CD8-positive, alpha-beta memory T cell (primary cell): Measurements from ENCODE around the gene GALNS. TPM values are rescaled to one million over a fixed set of nuclear protein-coding genes. Genes with fewer than 3 reads are reported as not detected.

ENCODE experiments used
- CTCF ChIA-PET: fragments of 350-600 bp; sonication (Branson Sonifier 250); formaldehyde crosslinking; loops from one replicate; lab custom pipeline; 2021; ENCODE audit warnings: antibody characterized with exemption; lab: Charles Lee
- POLR2A ChIA-PET: fragments of 350-600 bp; sonication (Branson Sonifier 250); formaldehyde crosslinking; loops from one replicate; lab custom pipeline; 2021; ENCODE audit warnings: antibody characterized with exemption; lab: Charles Lee
- DNase-seq, 5 donors: peaks; one replicate each; pipeline versions ENCODE4 v3.0.0 to v3.0.0-alpha.2; 2020 to 2022; ENCODE audit warnings: mixed read lengths in 1 of 5
- H3K27ac ChIP-seq: one replicate; pipeline ENCODE4 v1.7.0; 2013; ENCODE audit warnings: low read depth, mild to moderate bottlenecking, low read length, moderate library complexity
- H3K27me3 ChIP-seq: 2 replicates; pipeline ENCODE4 v1.7.0; 2013; ENCODE audit warnings: low read length, mild to moderate bottlenecking; ENCODE audit not compliant: insufficient read depth, poor library complexity, severe bottlenecking
- H3K36me3 ChIP-seq: 2 replicates; pipeline ENCODE4 v1.7.0; 2013; ENCODE audit warnings: mild to moderate bottlenecking, low read length, moderate library complexity; ENCODE audit not compliant: insufficient read depth
- H3K4me1 ChIP-seq: 2 replicates; pipeline ENCODE4 v1.7.0; 2013; ENCODE audit warnings: mild to moderate bottlenecking, low read length, moderate library complexity; ENCODE audit not compliant: insufficient read depth
- H3K4me3 ChIP-seq: 2 replicates; pipeline ENCODE4 v1.7.0; 2013; ENCODE audit warnings: mild to moderate bottlenecking, low read length
- H3K9me3 ChIP-seq: 2 replicates; pipeline ENCODE4 v1.7.0; 2013; ENCODE audit warnings: mild to moderate bottlenecking, low read length
- H3K27ac Mint-ChIP-seq, 8 donors: one replicate each; pipeline ENCODE4 v1.8.0; 2020 to 2021; ENCODE audit warnings: mixed read lengths in 8 of 8, mild to moderate bottlenecking in 6 of 8, inconsistent platforms in 3 of 8, moderate library complexity in 3 of 8
- H3K27me3 Mint-ChIP-seq, 2 donors: one replicate each; pipeline ENCODE4 v1.8.0; 2020 to 2021; ENCODE audit warnings: mixed read lengths in 2 of 2, mild to moderate bottlenecking in 1 of 2, moderate library complexity in 1 of 2
- H3K36me3 Mint-ChIP-seq, 3 donors: one replicate each; pipeline ENCODE4 v1.8.0; 2020 to 2021; ENCODE audit warnings: mixed read lengths in 3 of 3, inconsistent platforms in 1 of 3, mild to moderate bottlenecking in 1 of 3
- H3K4me1 Mint-ChIP-seq, 3 donors: one replicate each; pipeline ENCODE4 v1.8.0; 2020 to 2021; ENCODE audit warnings: mixed read lengths in 3 of 3, inconsistent platforms in 1 of 3, mild to moderate bottlenecking in 1 of 3
- H3K4me3 Mint-ChIP-seq, 7 donors: one replicate each; pipeline ENCODE4 v1.8.0; 2020 to 2021; ENCODE audit warnings: mixed read lengths in 7 of 7, mild to moderate bottlenecking in 6 of 7, moderate library complexity in 4 of 7, inconsistent platforms in 2 of 7
- H3K9me3 Mint-ChIP-seq, 5 donors: one replicate each; pipeline ENCODE4 v1.8.0; 2020 to 2022; ENCODE audit warnings: mixed read lengths in 5 of 5, mild to moderate bottlenecking in 3 of 5, moderate library complexity in 2 of 5, inconsistent platforms in 1 of 5
- polyA plus RNA-seq: library from polyadenylated mRNA; unstranded; fragments of 300-500 nt; fragmentation: Illumina TruSeq; gene quantifications from one replicate; pipeline ENCODE4 v1.2.3, GENCODE V29; 2021
- total RNA-seq, 2 experiments: library from RNA; stranded (reverse); gene quantifications; one replicate each; pipeline ENCODE4 v1.2.3, GENCODE V29; 2021

GALNS gene
- total and polyA plus RNA-seq, 3 experiments from 2014 or later = 13.0 to 22.5 (median 19.2) TPM

DNA sequence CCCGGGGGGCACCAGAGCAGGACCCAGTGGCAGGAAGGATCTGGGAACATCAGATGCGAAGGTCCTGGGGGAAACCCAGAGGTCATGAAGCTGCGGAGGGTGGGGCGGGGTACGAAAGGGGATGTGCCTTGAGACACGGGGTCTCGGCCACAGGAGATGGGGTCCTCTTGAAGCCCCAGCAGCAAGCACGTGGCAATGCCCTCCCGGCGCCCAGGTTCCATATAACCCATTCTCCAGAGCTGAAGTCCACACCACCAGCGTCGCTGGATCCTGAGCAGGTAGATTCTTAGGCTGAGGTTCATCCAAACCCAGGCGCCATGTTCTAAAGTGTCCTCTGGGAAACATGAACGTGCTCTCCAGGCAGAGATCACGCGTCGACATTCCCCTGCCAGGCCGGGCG is 92.7 kb downstream of the GALNS start:
- Histone ChIP-seq H3K4me1 (peaks cover 29% of the 10 kb centered on the region), H3K27ac (no peak overlapping the region), H3K9me3 (no peaks in the 10 kb centered on the region), H3K36me3 (no peaks in the 10 kb centered on the region), H3K4me3 (no peak overlapping the region), H3K27me3 (no peaks in the 10 kb centered on the region)
- H3K9me3 Mint-ChIP-seq = no peaks in the 10 kb centered on the region
- ChIA-PET CTCF (interaction anchor here (1.4 to 3.9 kb wide), 3 partner anchors 17 to 27 kb away, joined by 3 to 18 read pairs (median 4); no protein-coding TSS in a partner anchor), POLR2A (interaction anchor here (1.2 kb wide), 1 partner anchor 17 kb away, joined by 4 read pairs; no protein-coding TSS in a partner anchor)
- H3K27ac Mint-ChIP-seq = peak overlapping the region in 1 of 8 donors; percentile 42
- H3K4me1 Mint-ChIP-seq = peaks cover 25 to 59% (median 28%) of the 10 kb centered on the region in 3 donors
- DNase-seq = no peak
- no peak overlapping the region for H3K4me3 Mint-ChIP-seq
- no peaks in the 10 kb centered on the region for H3K27me3 Mint-ChIP-seq
- peaks cover 0 to 26% (median 3%) of the 10 kb centered on the region in 3 donors for H3K36me3 Mint-ChIP-seq

Other genes with a start within 250 kb of the GALNS start
- under 1 TPM in 1 of 2 experiments, not detected in 1; 0.22 TPM for gene IL17C, start 218.4 kb downstream of the GALNS start, total RNA-seq
- gene IL17C, start 218.4 kb downstream of the GALNS start, polyA plus RNA-seq = not detected
- gene CYBA, start 205.9 kb downstream of the GALNS start, total RNA-seq = 100 to 1,000 TPM; 208 to 237 TPM
- 1,129 TPM for gene CYBA, start 205.9 kb downstream of the GALNS start, polyA plus RNA-seq
- 10 to 100 TPM; 58.0 to 59.7 TPM for gene MVD, start 193.9 kb downstream of the GALNS start, total RNA-seq
- gene MVD, start 193.9 kb downstream of the GALNS start, polyA plus RNA-seq = 25.6 TPM
- gene SNAI3, start 170.4 kb downstream of the GALNS start, total RNA-seq = 1 to 10 TPM; 2.2 to 2.8 TPM
- 13.5 TPM for gene SNAI3, start 170.4 kb downstream of the GALNS start, polyA plus RNA-seq
- 10 to 100 TPM; 51.7 to 56.2 TPM for gene RNF166, start 150.5 kb downstream of the GALNS start, total RNA-seq
- gene RNF166, start 150.5 kb downstream of the GALNS start, polyA plus RNA-seq = 122 TPM
- gene CTU2, start 150.4 kb downstream of the GALNS start, total RNA-seq = 10 to 100 TPM; 68.6 to 69.0 TPM
- 21.6 TPM for gene CTU2, start 150.4 kb downstream of the GALNS start, polyA plus RNA-seq
- gene PIEZO1, start 71.7 kb downstream of the GALNS start, total RNA-seq = 100 to 1,000 TPM; 215 to 230 TPM
- 58.4 TPM for gene PIEZO1, start 71.7 kb downstream of the GALNS start, polyA plus RNA-seq
- gene CDT1, start 53.2 kb downstream of the GALNS start, total RNA-seq = 100 to 1,000 TPM in 1 of 2 experiments, 10 to 100 TPM in 1; 97.6 to 106 TPM
- gene CDT1, start 53.2 kb downstream of the GALNS start, polyA plus RNA-seq = 0.26 TPM
- gene APRT, start 45.0 kb downstream of the GALNS start, total RNA-seq = 100 to 1,000 TPM; 338 to 348 TPM
- 490 TPM for gene APRT, start 45.0 kb downstream of the GALNS start, polyA plus RNA-seq
- gene TRAPPC2L, start 180 bp upstream of the GALNS start, total RNA-seq = 100 to 1,000 TPM in 1 of 2 experiments, 10 to 100 TPM in 1; 90.0 to 104 TPM
- gene TRAPPC2L, start 180 bp upstream of the GALNS start, polyA plus RNA-seq = 106 TPM
- not detected for gene PABPN1L, start 9.7 kb upstream of the GALNS start, total RNA-seq
- not detected for gene PABPN1L, start 9.7 kb upstream of the GALNS start, polyA plus RNA-seq
- gene CBFA2T3, start 120.3 kb upstream of the GALNS start, total RNA-seq = under 1 TPM in 1 of 2 experiments, not detected in 1; 0.22 TPM
- gene CBFA2T3, start 120.3 kb upstream of the GALNS start, polyA plus RNA-seq = not detected
- 10 to 100 TPM; 43.6 to 43.9 TPM for gene ACSF3, start 236.9 kb upstream of the GALNS start, total RNA-seq
- 35.5 TPM for gene ACSF3, start 236.9 kb upstream of the GALNS start, polyA plus RNA-seq